ENCODE data around the gene SDK1.

Gene SDK1

GRCh38 chr7:3283130-3283704 is 17.8 kb upstream of the SDK1 start:
- no peak for DNase-seq (ENCODE audit: low read depth in 2 of 2)

GRCh38 chr7:3285652-3286051 is 15.4 kb upstream of the SDK1 start:
- no peak for DNase-seq (ENCODE audit: low read depth in 2 of 2)

DNA sequence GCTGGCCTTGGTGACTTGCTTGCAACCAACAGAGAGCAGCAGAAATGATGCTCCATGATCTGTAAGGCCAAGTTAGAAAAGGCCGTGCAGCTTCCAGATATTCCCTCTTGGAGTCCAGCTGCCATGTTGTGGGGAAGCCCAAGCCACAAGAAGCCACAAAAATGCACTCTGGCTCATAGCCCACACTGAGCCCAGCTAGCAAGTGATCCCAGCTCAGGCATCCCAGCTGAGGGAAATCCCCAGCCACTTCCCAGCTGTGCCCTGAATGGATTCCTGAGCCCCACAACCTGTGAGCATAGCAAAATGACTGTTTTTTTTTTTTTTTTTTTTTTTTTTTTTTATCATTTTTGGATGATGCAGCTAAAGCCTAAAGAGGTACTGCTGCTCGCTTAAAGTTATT is 11.1 kb upstream of the SDK1 start:
- no peak for DNase-seq (ENCODE audit: low read depth in 2 of 2)

DNA sequence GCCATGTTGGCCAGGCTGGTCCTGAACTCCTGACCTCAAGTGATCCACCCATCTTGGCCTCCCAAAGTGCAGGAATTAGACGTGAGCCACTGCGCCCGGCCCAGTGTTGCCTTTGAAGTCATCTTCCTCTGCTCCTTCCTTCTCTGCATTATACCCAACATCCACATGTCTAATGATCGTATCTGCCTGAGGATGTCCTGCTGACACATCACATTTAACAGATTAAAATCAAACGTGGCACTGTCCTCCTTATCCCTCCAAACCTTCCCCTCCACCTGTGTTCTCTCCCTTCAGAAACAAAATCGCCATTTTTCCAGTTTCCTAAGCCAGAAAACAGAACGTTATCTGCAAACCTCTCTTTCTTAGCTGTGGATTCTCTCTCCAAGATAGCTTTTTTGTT is 8.4 kb upstream of the SDK1 start:
- no peak for DNase-seq (ENCODE audit: low read depth in 2 of 2)

GRCh38 chr7:3294432-3295100 is 6.5 kb upstream of the SDK1 start:
- DNase-seq (ENCODE audit: low read depth in 2 of 2) = no peak

- DNase-seq (ENCODE audit: low read depth in 2 of 2) = no peak
Observed at GRCh38 chr7:3297105-3297819, 3.8 kb upstream of the SDK1 start.

GRCh38 chr7:3300221-3300650 is 816 bp upstream of the SDK1 start:
- no peak for DNase-seq (ENCODE audit: low read depth in 2 of 2)

- DNase-seq (ENCODE audit: low read depth in 2 of 2) = no peak
Observed at GRCh38 chr7:3301449-3301731, 338 bp downstream of the SDK1 start.

GRCh38 chr7:3301831-3302618 is 973 bp downstream of the SDK1 start:
- DNase-seq (ENCODE audit: low read depth in 2 of 2) = no peak

GRCh38 chr7:3302681-3303320 is 1.7 kb downstream of the SDK1 start:
- no peak for DNase-seq (ENCODE audit: low read depth in 2 of 2)

DNA sequence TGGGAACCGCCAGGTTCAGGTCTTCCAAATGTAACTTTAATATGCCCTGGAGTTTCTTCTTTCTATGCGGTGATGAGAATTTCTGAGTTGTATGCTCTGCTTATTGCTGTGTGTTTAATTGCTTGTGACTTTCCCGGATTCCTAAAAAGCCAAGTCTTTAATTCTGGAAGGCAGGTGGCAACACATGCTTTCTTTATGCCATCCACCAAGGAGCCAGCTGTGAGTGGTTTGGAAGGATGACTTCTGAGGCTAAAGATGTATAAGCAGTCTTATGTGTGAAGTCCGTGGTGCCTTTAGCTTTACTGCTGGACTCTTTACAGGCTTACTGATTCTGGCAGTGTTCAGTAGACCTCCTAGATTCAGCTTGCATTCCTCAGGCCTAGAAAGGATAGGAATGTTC is 3.1 kb downstream of the SDK1 start:
- DNase-seq (ENCODE audit: low read depth in 2 of 2) = no peak

DNA sequence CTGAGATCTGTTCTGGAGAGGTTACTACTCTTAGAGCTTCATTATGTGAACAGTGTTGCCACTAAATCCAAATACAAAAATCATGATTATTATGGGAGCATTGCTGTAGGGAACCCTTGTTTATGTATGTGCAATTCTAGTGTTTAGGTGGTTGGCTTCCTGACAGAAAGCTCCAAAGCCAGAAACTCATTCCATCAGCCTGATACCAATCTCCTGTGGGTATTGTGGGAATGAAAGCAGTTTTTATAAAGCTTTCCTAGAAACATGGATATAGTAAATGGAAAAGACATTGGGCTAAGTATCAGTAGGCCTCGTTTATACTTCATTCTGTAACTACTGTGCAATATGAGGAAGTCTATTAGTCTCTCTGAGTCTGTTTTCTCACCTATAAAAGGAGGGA is 6.4 kb downstream of the SDK1 start:
- DNase-seq (ENCODE audit: low read depth in 2 of 2) = no peak

DNA sequence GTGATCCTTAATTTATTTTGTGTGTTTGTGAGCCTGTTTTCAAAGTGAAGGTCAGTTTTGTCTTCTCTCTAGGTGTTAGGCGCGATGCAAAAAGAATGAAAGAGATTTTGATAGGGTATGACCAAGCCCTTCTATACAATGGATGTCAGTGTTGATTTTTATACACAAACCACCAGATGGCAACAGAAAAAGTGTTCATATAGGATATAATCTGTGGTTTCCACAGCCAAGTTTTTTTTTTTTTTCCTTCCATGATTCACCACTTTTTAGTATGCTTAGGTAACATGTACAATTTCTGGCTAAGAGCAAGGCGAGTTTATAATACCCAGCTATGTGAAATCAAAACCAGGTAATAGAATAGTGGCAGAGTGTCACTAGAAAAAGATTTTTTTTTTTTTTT is 8.1 kb downstream of the SDK1 start:
- DNase-seq (ENCODE audit: low read depth in 2 of 2) = no peak

- DNase-seq (ENCODE audit: low read depth in 2 of 2) = no peak
Observed at GRCh38 chr7:3309956-3310355, 8.9 kb downstream of the SDK1 start.

DNA sequence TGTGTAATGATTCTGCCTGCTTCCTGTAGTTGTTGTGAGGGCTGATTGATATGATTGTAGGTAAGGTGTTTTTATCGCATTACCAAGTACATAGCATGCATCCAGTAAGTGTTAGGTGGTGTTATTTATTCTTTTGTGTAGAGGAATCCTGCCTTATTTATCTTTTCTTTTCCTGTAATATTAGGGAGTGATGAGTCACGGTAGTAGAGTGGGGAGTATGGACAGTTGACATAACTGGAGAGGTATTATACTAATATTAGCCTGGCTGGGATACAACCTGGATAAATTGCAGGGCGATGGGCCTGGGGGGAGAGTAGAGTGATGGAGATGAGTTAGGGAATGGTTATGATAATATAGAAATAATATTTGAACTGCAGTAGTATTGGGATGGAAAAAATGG is 9.8 kb downstream of the SDK1 start:
- DNase-seq (ENCODE audit: low read depth in 2 of 2) = no peak

DNA sequence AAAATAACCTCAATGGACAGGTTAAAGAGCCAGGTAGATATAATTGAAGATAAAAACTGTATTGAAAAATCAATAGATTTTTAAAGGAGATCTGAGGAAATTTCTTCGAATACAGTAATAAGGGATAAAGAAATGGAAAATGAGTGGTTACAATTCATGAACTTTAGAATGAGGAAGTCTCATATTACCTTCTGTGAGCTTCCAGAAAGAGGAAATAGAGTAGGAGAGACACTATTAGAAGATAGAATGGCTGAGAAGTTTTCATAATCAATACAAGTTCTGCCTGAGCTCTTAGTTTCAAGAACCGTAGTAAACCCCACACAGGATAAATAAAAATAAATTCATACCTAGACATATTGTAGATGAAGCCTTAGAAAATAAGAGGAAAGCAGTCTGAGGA is 11.5 kb downstream of the SDK1 start:
- no peak for DNase-seq (ENCODE audit: low read depth in 2 of 2)

GRCh38 chr7:3318874-3319273 is 17.8 kb downstream of the SDK1 start:
- no peak for DNase-seq (ENCODE audit: low read depth in 2 of 2)

- no peak for DNase-seq (ENCODE audit: low read depth in 2 of 2)
Observed at GRCh38 chr7:3321206-3321605, 20.2 kb downstream of the SDK1 start.

GRCh38 chr7:3321745-3322144 is 20.7 kb downstream of the SDK1 start:
- DNase-seq (ENCODE audit: low read depth in 2 of 2) = no peak

DNA sequence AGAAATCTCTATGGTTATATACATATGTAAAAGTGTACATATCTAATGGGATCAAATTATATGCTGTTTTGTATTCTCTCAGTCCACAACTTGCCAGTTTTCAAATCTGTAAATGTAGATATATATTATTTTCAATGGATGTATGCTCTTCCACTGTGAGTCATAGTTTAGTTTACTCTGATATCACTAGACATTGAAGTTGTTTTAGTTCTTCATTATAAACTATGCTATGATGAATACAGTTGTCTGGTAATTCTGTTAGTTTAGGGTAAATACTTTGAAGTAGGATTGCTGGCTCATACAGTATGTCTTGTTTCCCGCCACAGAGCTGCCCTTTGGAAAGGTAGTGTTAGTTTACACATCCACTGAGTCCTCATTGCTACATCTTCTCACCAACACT is 25.2 kb downstream of the SDK1 start:
- DNase-seq (ENCODE audit: low read depth in 2 of 2) = no peak

DNA sequence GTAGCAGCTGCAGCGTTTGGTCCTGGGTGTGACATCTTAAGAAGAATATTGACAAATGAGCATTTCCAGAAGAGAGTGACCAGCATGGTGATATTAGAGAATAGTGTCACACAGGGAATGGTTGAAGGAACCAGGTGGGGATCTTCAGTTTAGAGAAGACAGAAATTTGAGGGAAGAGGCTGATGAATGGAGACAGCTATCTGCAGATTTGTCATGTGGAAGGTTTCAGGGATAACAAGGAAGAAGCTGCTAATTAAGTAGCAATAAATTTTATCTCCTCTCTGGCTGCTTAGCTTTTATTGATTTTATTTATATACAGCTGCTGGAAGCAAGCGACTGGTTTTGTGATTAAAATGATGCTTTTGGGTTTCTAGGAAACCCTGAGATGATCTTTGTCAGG is 26.0 kb downstream of the SDK1 start:
- no peak for DNase-seq (ENCODE audit: low read depth in 2 of 2)

- DNase-seq (ENCODE audit: low read depth in 2 of 2) = no peak
Observed at GRCh38 chr7:3327655-3328054, 26.6 kb downstream of the SDK1 start.

All from stimulated activated CD4-positive, alpha-beta T cell treated with anti-CD3 and anti-CD28 coated beads, Interleukin-12 subunit alpha, Interleukin-12 subunit beta, amount 100 ng/mL, for 24 hours (primary cell).